Stomach (tissue), 4 donors: Measurements from ENCODE around the gene MCTP1.

Source experiments
- CTCF ChIP-seq, 7 experiments: fragments of 450-650 bp in 4 of 7; fragments of 200-600 bp in 3 of 7; sonication (generic) in 3 of 7; IDR thresholded peaks; one replicate each; pipeline ENCODE4 v1.5.1; 2016 to 2019; ENCODE audit warnings: antibody characterized with exemption in 7 of 7, control low read depth in 2 of 7, mild to moderate bottlenecking in 1 of 7
- EP300 ChIP-seq: sonication (generic); formaldehyde crosslinking; IDR thresholded peaks from one replicate; pipeline ENCODE4 v1.6.1; 2017; ENCODE audit warnings: antibody characterized with exemption

GRCh38 chr5:95043648-95044047 is 241.2 kb downstream of the MCTP1 start:
- TF ChIP-seq CTCF (IDR thresholded peaks at IDR 0.05) (no peak), EP300 (no peak)
